Measurements from ENCODE around the gene CCR6. TPM values are rescaled to one million over a fixed set of nuclear protein-coding genes. Genes with fewer than 3 reads are reported as not detected.
"Not testable (repeated sequence)": the region's sequence is repeated elsewhere in the genome, so short reads cannot be mapped to it uniquely, and the experiment has no call there.

CCR6 gene
- total RNA-seq (under 1 TPM in 1 of 2 donors, not detected in 1; 0.17 TPM), polyA plus RNA-seq (ENCODE audit: insufficient read length in 2 of 2) (not detected)
- long read RNA-seq, donor 1 = 0 reads
- long read RNA-seq, donor 2 = 0 reads
- long read RNA-seq, donor 3 = 0 reads
- long read RNA-seq, donor 4 = 0 reads

GRCh38 chr6:167122827-167123657 is at the start of gene CCR6:
TSS of gene CCR6 (plus strand) at chr6:167123096. CDS start at chr6:167136135, 13,039 bp downstream.
- Histone ChIP-seq H3K36me3 (ENCODE audit: control insufficient read depth, insufficient read depth, low read length) (no peaks in the 10 kb centered on the region), H3K9me3 (ENCODE audit: control insufficient read depth, insufficient read depth, low read length) (no peaks in the 10 kb centered on the region), H3K27me3 (ENCODE audit: control insufficient read depth, insufficient read depth, low read length) (no peaks in the 10 kb centered on the region), H3K4me1 (ENCODE audit: control insufficient read depth, insufficient read depth, low read length) (no peaks in the 10 kb centered on the region), H3K4me3 (ENCODE audit: low read depth, low read length) (no peak within 1 kb of the TSS), H3K27ac (ENCODE audit: low read depth, low read length) (no peak within 1 kb of the TSS)
- no peak for DNase-seq (ENCODE audit: low read depth in 4 of 6, low spot score in 6 of 6)
- WGBS (ENCODE audit: insufficient coverage) = 81% methylated on average over 6 of the region's 8 CpGs

GRCh38 chr6:167073679-167074274 is 49.1 kb upstream of the CCR6 start:
- Histone ChIP-seq H3K9me3 (ENCODE audit: control insufficient read depth, insufficient read depth, low read length) (peaks cover 3% of the 10 kb centered on the region), H3K36me3 (ENCODE audit: control insufficient read depth, insufficient read depth, low read length) (no peaks in the 10 kb centered on the region)

GRCh38 chr6:167077241-167077932 is 45.5 kb upstream of the CCR6 start:
- DNase-seq (ENCODE audit: low read depth in 4 of 6, low spot score in 6 of 6) = no peak
- Histone ChIP-seq H3K4me1 (ENCODE audit: control insufficient read depth, insufficient read depth, low read length) (no peaks in the 10 kb centered on the region), H3K4me3 (ENCODE audit: low read depth, low read length) (no peak overlapping the region), H3K9me3 (ENCODE audit: control insufficient read depth, insufficient read depth, low read length) (no peaks in the 10 kb centered on the region), H3K36me3 (ENCODE audit: control insufficient read depth, insufficient read depth, low read length) (no peaks in the 10 kb centered on the region), H3K27ac (ENCODE audit: low read depth, low read length) (no peak overlapping the region), H3K27me3 (ENCODE audit: control insufficient read depth, insufficient read depth, low read length) (no peaks in the 10 kb centered on the region)
- WGBS (ENCODE audit: insufficient coverage) = 77% methylated on average over 10 of the region's 15 CpGs

More at GRCh38 chr6:167073679-167074274, 49.1 kb upstream of the CCR6 start:
- no peak overlapping the region for H3K27ac ChIP-seq (ENCODE audit: low read depth, low read length)
- no peak overlapping the region for H3K4me3 ChIP-seq (ENCODE audit: low read depth, low read length)
- H3K4me1 ChIP-seq (ENCODE audit: control insufficient read depth, insufficient read depth, low read length) = no peaks in the 10 kb centered on the region
- no peaks in the 10 kb centered on the region for H3K27me3 ChIP-seq (ENCODE audit: control insufficient read depth, insufficient read depth, low read length)
- no peak for DNase-seq (ENCODE audit: low read depth in 4 of 6, low spot score in 6 of 6)

- Histone ChIP-seq H3K9me3 (ENCODE audit: control insufficient read depth, insufficient read depth, low read length) (no peaks in the 10 kb centered on the region), H3K4me1 (ENCODE audit: control insufficient read depth, insufficient read depth, low read length) (no peaks in the 10 kb centered on the region), H3K27me3 (ENCODE audit: control insufficient read depth, insufficient read depth, low read length) (no peaks in the 10 kb centered on the region), H3K36me3 (ENCODE audit: control insufficient read depth, insufficient read depth, low read length) (no peaks in the 10 kb centered on the region), H3K4me3 (ENCODE audit: low read depth, low read length) (no peak overlapping the region), H3K27ac (ENCODE audit: low read depth, low read length) (no peak overlapping the region)
- WGBS (ENCODE audit: insufficient coverage) = 91% methylated on average over 6 of the region's 8 CpGs
- DNase-seq (ENCODE audit: low read depth in 4 of 6, low spot score in 6 of 6) = no peak
Observed at GRCh38 chr6:167078745-167079144, 44.2 kb upstream of the CCR6 start.

- no peaks in the 10 kb centered on the region for H3K27me3 ChIP-seq (ENCODE audit: control insufficient read depth, insufficient read depth, low read length)
- no peak for DNase-seq (ENCODE audit: low read depth in 4 of 6, low spot score in 6 of 6)
- H3K4me1 ChIP-seq (ENCODE audit: control insufficient read depth, insufficient read depth, low read length) = no peaks in the 10 kb centered on the region
- no peaks in the 10 kb centered on the region for H3K9me3 ChIP-seq (ENCODE audit: control insufficient read depth, insufficient read depth, low read length)
- H3K27ac ChIP-seq (ENCODE audit: low read depth, low read length) = no peak overlapping the region
- no peak overlapping the region for H3K4me3 ChIP-seq (ENCODE audit: low read depth, low read length)
- H3K36me3 ChIP-seq (ENCODE audit: control insufficient read depth, insufficient read depth, low read length) = no peaks in the 10 kb centered on the region
- 90% methylated on average over 11 of the region's 11 CpGs for WGBS (ENCODE audit: insufficient coverage)
Observed at GRCh38 chr6:167079853-167080297, 43.0 kb upstream of the CCR6 start.

- H3K36me3 ChIP-seq (ENCODE audit: control insufficient read depth, insufficient read depth, low read length) = no peaks in the 10 kb centered on the region
- no peaks in the 10 kb centered on the region for H3K9me3 ChIP-seq (ENCODE audit: control insufficient read depth, insufficient read depth, low read length)
- H3K4me1 ChIP-seq (ENCODE audit: control insufficient read depth, insufficient read depth, low read length) = peaks cover 5% of the 10 kb centered on the region
- no peak for DNase-seq (ENCODE audit: low read depth in 4 of 6, low spot score in 6 of 6)
- H3K27ac ChIP-seq (ENCODE audit: low read depth, low read length) = no peak overlapping the region
- H3K27me3 ChIP-seq (ENCODE audit: control insufficient read depth, insufficient read depth, low read length) = no peaks in the 10 kb centered on the region
- no peak overlapping the region for H3K4me3 ChIP-seq (ENCODE audit: low read depth, low read length)
- WGBS (ENCODE audit: insufficient coverage) = no CpG with 5 or more reads among the region's 3 CpGs
Observed at GRCh38 chr6:167087857-167088354, 35.0 kb upstream of the CCR6 start.

- not testable (repeated sequence) for H3K36me3 ChIP-seq (ENCODE audit: control insufficient read depth, insufficient read depth, low read length); H3K27ac ChIP-seq (ENCODE audit: low read depth, low read length); H3K9me3 ChIP-seq (ENCODE audit: control insufficient read depth, insufficient read depth, low read length); H3K4me3 ChIP-seq (ENCODE audit: low read depth, low read length); H3K27me3 ChIP-seq (ENCODE audit: control insufficient read depth, insufficient read depth, low read length); H3K4me1 ChIP-seq (ENCODE audit: control insufficient read depth, insufficient read depth, low read length); DNase-seq (ENCODE audit: low read depth in 4 of 6, low spot score in 6 of 6)
Observed at GRCh38 chr6:167088741-167089140, 34.2 kb upstream of the CCR6 start.

GRCh38 chr6:167089243-167090142 is 33.4 kb upstream of the CCR6 start:
- Histone ChIP-seq H3K4me1 (ENCODE audit: control insufficient read depth, insufficient read depth, low read length) (peaks cover 10% of the 10 kb centered on the region), H3K4me3 (ENCODE audit: low read depth, low read length) (no peak overlapping the region), H3K27ac (ENCODE audit: low read depth, low read length) (no peak overlapping the region), H3K36me3 (ENCODE audit: control insufficient read depth, insufficient read depth, low read length) (no peaks in the 10 kb centered on the region), H3K27me3 (ENCODE audit: control insufficient read depth, insufficient read depth, low read length) (no peaks in the 10 kb centered on the region), H3K9me3 (ENCODE audit: control insufficient read depth, insufficient read depth, low read length) (no peaks in the 10 kb centered on the region)
- 94% methylated on average over 6 of the region's 11 CpGs for WGBS (ENCODE audit: insufficient coverage)
- no peak for DNase-seq (ENCODE audit: low read depth in 4 of 6, low spot score in 6 of 6)

GRCh38 chr6:167090171-167090570 is 32.7 kb upstream of the CCR6 start:
- Histone ChIP-seq H3K27ac (ENCODE audit: low read depth, low read length) (no peak overlapping the region), H3K4me1 (ENCODE audit: control insufficient read depth, insufficient read depth, low read length) (peaks cover 10% of the 10 kb centered on the region), H3K27me3 (ENCODE audit: control insufficient read depth, insufficient read depth, low read length) (no peaks in the 10 kb centered on the region), H3K36me3 (ENCODE audit: control insufficient read depth, insufficient read depth, low read length) (no peaks in the 10 kb centered on the region), H3K4me3 (ENCODE audit: low read depth, low read length) (no peak overlapping the region), H3K9me3 (ENCODE audit: control insufficient read depth, insufficient read depth, low read length) (no peaks in the 10 kb centered on the region)
- no peak for DNase-seq (ENCODE audit: low read depth in 4 of 6, low spot score in 6 of 6)
- WGBS (ENCODE audit: insufficient coverage) = 100% methylated on average over 2 of the region's 4 CpGs

Measured in spinal cord (tissue), 10 donors.